Measurements from ENCODE around the gene KIAA1755. TPM values are rescaled to one million over a fixed set of nuclear protein-coding genes. Genes with fewer than 3 reads are reported as not detected.
"Not testable (repeated sequence)": the region's sequence is repeated elsewhere in the genome, so short reads cannot be mapped to it uniquely, and the experiment has no call there.

Gene KIAA1755
- total RNA-seq, 1 experiment from 2014 or later, result 0.20 TPM

DNA sequence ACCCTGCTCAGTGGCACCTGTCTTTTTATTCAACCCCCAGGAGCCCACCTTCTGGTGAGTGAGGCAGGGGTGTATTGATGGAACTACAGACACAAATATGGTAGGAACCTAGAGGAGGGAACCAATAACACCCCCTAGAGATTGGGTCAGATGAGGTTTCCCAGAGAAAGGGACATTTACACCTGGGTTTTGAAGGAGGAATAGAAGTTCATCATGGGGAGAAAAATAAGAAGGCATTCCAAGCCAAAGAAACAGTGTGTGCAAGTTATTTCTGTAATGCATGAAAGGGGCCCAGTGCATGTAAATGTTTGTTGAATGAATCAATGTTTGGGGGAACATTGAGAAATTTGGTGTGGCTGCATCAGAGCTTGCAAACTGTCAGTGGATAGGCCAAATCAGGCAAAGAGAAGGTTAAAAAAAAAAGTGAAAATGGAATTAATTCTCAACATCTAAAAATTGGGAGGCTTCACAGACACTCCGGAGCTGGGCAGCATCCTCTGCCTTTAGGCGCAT, 11.1 kb upstream of the KIAA1755 start:
- DNase-seq (ENCODE audit: low read depth), result no peak
- in situ Hi-C loops (cut with HindIII; ENCODE audit: low pct_unique_long_range_greater_than_20kb, low sequenced_read_pairs), result no loop called here

GRCh38 chr20:38270869-38271605, 10.5 kb upstream of the KIAA1755 start:
- in situ Hi-C loops (cut with HindIII; ENCODE audit: low pct_unique_long_range_greater_than_20kb, low sequenced_read_pairs), result no loop called here
- DNase-seq (ENCODE audit: low read depth), result peak; percentile 61

GRCh38 chr20:38269715-38270114, 9.2 kb upstream of the KIAA1755 start:
- in situ Hi-C loops (cut with HindIII; ENCODE audit: low pct_unique_long_range_greater_than_20kb, low sequenced_read_pairs), result no loop called here
- DNase-seq (ENCODE audit: low read depth), result no peak

DNA sequence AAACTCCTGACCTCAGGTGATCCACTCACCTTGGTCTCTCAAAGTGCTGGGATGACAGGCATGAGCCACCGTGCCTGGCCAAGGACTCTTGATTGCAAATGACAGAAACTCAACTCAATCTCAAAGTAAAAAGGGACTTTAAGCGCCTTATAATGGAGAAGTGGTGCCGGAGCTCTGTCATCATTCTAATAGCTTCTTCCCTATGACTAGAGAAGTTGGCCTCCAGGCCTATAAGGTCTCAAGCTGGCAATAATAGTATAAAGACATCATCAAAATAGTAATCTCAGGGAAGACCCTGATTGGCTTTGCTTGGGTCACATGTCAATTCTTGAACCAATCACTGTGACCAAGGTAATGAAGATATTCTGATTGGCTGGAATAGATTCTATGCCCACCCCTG, 8.5 kb upstream of the KIAA1755 start:
- DNase-seq (ENCODE audit: low read depth), result no peak
- in situ Hi-C loops (cut with HindIII; ENCODE audit: low pct_unique_long_range_greater_than_20kb, low sequenced_read_pairs), result no loop called here

GRCh38 chr20:38267901-38268514, 7.5 kb upstream of the KIAA1755 start:
- no peak for DNase-seq (ENCODE audit: low read depth)
- in situ Hi-C loops (cut with HindIII; ENCODE audit: low pct_unique_long_range_greater_than_20kb, low sequenced_read_pairs), result no loop called here

DNA sequence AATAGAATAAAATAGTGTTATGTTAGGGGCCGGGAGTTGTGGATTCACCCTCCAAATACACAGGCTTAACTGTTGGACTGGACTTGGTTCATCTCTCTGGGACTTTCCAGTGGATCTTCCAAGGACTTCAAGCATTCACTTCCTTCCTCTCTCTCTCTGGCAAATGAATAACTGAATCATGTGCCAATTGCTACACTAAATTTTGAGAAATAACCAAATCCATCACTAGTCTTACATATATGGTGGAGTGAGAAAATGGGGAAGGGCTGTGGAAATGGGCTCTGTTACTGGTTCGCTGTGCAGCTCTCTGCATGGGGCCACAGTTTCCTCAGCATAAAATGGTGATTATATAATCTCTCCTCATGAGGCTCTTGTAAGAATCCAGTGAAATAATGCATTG, 6.8 kb upstream of the KIAA1755 start:
- in situ Hi-C loops (cut with HindIII; ENCODE audit: low pct_unique_long_range_greater_than_20kb, low sequenced_read_pairs), result no loop called here
- no peak for DNase-seq (ENCODE audit: low read depth)

DNA sequence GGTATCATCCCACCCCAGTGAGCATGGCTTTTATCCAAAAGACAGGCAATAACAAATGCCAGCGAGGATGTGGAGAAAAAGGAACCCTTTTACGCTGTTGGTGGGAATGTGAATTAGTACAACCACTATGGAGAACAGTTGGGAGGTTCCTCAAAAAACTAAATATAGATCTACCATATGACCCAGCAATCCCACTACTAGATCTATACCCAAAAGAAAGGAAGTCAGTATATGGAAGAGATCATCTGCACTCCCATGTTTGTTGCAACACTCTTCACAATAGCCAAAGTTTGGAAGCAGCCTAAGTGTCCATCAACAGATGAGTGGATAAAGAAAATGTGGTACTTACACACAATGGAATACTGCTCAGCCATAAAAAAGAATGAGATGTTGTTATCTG, 5.9 kb upstream of the KIAA1755 start:
- no peak for DNase-seq (ENCODE audit: low read depth)
- in situ Hi-C loops (cut with HindIII; ENCODE audit: low pct_unique_long_range_greater_than_20kb, low sequenced_read_pairs), result no loop called here

DNA sequence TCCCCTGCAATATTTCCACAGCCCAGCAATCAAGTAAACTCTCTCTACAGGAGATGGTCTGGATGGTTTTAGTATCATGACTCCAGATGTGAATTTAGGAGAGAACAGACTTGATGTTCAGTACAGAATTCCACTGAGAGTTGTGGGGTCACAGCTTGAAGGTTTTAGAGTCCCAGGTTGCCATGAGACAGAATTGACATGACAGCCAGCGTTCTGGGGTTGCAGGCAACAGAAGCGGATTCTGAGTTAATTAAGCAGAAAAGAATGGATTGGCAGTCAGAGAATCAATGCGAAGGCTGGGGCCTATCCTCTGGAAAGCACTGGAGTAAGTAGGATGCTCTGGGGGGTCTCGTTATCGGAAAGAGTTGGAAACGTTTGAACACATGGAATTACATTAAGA, 2.4 kb upstream of the KIAA1755 start:
- in situ Hi-C loops (cut with HindIII; ENCODE audit: low pct_unique_long_range_greater_than_20kb, low sequenced_read_pairs), result no loop called here
- no peak for DNase-seq (ENCODE audit: low read depth)

- DNase-seq (ENCODE audit: low read depth), result no peak
- in situ Hi-C loops (cut with HindIII; ENCODE audit: low pct_unique_long_range_greater_than_20kb, low sequenced_read_pairs), result no loop called here
Observed at GRCh38 chr20:38261054-38261390, 487 bp upstream of the KIAA1755 start.

DNA sequence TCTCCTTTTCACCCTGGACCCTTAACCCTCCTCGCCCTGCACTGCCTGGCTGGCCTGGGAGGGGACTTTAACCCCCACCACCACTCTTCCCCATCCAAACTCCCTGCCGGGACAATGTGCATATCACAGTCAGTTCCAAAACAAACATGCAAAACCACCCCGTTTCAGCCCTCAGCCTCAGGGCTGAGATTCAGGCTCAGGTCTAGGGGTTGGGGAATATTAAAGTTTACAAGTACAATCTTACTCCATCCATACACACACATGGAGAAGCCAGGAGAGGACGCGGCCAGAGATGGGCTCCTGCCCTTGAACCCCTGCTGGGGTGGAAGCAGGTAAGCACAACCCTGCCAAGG, 534 bp downstream of the KIAA1755 start:
- in situ Hi-C loops (cut with HindIII; ENCODE audit: low pct_unique_long_range_greater_than_20kb, low sequenced_read_pairs), result no loop called here
- no peak for DNase-seq (ENCODE audit: low read depth)

DNA sequence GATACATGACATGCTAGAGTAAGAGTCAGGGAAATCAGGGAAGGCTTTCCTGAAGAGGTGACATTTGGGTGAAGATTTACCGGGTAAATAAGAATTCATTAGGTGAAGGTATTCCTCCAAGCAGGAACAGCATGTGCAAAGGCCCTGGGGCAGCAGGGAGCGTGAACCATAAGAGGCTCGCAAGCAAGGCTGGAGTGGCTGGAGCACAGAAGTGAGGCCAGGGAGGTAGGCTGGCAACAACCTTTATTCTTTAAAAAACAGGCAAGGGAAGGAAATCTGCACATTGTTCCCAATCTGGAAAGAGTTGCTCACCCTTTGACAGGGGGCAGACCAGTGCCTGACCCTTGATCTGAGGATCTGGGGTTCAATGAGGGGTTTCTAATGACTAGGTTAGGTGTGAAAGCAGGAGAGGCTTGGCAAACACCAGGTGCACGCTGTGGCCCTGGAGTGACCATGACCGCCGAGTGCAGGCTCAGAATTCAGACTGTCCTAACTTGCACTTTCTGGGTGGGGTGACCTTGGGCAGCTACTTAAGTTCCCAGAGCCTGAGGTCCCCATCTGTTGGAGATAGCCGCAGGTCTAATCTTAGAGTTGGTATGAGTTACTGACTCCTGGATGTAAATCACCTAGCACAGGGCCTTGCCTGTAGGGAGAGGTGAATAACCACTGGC, 1.9 kb downstream of the KIAA1755 start:
- no peak for DNase-seq (ENCODE audit: low read depth)
- in situ Hi-C loops (cut with HindIII; ENCODE audit: low pct_unique_long_range_greater_than_20kb, low sequenced_read_pairs), result no loop called here

DNA sequence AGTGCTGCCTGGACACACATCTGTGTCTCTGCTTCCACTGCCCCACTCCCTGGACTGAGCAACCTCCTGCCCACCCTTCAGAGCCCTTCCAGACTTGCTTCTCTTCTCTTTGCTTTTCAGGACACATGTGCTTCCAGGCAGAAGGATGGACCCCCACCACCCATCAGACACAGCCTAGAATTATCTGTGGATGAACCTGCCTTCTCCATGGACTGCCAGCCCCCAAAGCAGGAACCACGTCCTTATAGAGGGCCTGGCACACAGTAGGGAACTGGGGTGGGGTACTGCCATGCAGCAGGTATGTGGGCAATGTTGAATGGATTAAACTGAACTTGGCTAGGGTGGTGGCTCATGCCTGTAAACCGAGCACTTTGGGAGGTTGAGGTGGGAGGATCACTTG, 3.6 kb downstream of the KIAA1755 start:
- in situ Hi-C loops (cut with HindIII; ENCODE audit: low pct_unique_long_range_greater_than_20kb, low sequenced_read_pairs), result no loop called here
- DNase-seq (ENCODE audit: low read depth), result no peak

GRCh38 chr20:38256021-38256420, 4.5 kb downstream of the KIAA1755 start:
- in situ Hi-C loops (cut with HindIII; ENCODE audit: low pct_unique_long_range_greater_than_20kb, low sequenced_read_pairs), result no loop called here
- DNase-seq (ENCODE audit: low read depth), result no peak

DNA sequence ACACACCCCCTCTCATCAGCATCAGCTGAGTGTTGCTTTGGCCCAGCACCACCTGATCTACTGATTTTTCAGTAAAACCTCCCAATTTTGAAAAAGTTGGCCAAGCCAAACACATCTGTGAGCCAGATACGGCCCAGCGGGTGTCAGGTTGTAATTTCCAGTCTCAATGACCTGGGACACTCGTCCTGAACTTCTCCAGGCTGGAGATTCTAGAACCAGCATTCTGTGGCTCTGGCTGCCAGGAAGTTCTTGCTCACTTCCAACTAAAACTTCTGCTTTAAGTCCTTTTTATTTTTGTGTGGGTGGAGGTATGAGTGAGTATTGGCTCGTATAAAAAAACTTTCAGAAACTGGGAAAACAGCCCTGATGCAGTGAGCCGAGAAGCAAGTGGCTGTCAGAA, 5.1 kb downstream of the KIAA1755 start:
- in situ Hi-C loops (cut with HindIII; ENCODE audit: low pct_unique_long_range_greater_than_20kb, low sequenced_read_pairs), result no loop called here
- DNase-seq (ENCODE audit: low read depth), result no peak

- in situ Hi-C loops (cut with HindIII; ENCODE audit: low pct_unique_long_range_greater_than_20kb, low sequenced_read_pairs); DNase-seq (ENCODE audit: low read depth): not testable (repeated sequence)
Observed at GRCh38 chr20:38254621-38255020, 5.9 kb downstream of the KIAA1755 start.

GRCh38 chr20:38253571-38253970, 7.0 kb downstream of the KIAA1755 start:
- in situ Hi-C loops (cut with HindIII; ENCODE audit: low pct_unique_long_range_greater_than_20kb, low sequenced_read_pairs), result no loop called here
- DNase-seq (ENCODE audit: low read depth), result no peak

- in situ Hi-C loops (cut with HindIII; ENCODE audit: low pct_unique_long_range_greater_than_20kb, low sequenced_read_pairs), result no loop called here
- no peak for DNase-seq (ENCODE audit: low read depth)
Observed at GRCh38 chr20:38252292-38253288, 7.9 kb downstream of the KIAA1755 start.

DNA sequence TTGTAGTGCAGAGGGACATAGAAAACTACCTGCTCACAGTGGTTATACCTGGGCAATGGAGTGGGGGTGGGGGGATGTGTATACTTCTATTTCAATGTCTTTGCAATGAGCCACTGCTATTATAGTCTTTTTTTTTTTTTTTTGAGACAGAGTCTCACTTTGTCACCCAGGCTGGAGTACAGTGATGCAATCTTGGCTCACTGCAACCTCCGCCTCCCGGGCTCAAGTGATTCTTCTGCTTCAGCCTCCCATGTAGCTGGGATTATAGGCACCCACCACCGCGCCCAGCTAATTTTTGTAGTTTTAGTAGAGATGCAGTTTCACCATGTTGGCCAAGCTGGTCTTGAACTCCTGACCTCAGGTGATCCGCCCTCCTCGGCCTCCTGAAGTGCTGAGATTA, 9.1 kb downstream of the KIAA1755 start:
- in situ Hi-C loops (cut with HindIII; ENCODE audit: low pct_unique_long_range_greater_than_20kb, low sequenced_read_pairs), result not testable (repeated sequence)

More for the DNA sequence above, 9.1 kb downstream of the KIAA1755 start:
- DNase-seq (ENCODE audit: low read depth), result not testable (repeated sequence)
